AG04450 (cell line): Measurements from ENCODE around the gene COL12A1. TPM values are rescaled to one million over a fixed set of nuclear protein-coding genes. Genes with fewer than 3 reads are reported as not detected.

Experiments
- CTCF ChIA-PET: fragments of 300-600, 350-600 bp; formaldehyde crosslinking; extraction: SDS; loops from one replicate; lab custom pipeline; 2022; ENCODE audit warnings: antibody characterized with exemption, inconsistent platforms; lab: Charles Lee
- POLR2A ChIA-PET: fragments of 350-600 bp; formaldehyde crosslinking; extraction: SDS; loops from one replicate; lab custom pipeline; 2021; ENCODE audit warnings: antibody characterized with exemption, inconsistent platforms; lab: Yijun Ruan, JAX
- DNase-seq: peaks from one replicate; pipeline ENCODE4 v3.0.0-alpha.2; 2011; ENCODE audit warnings: low read depth, low spot score
- H3K27ac ChIP-seq: one replicate; pipeline ENCODE4 v1.5.1; 2012; ENCODE audit warnings: low read depth, low read length, control low read depth
- H3K27me3 ChIP-seq: one replicate; pipeline ENCODE4 v1.6.0; 2012; ENCODE audit warnings: low read length; ENCODE audit not compliant: control insufficient read depth, insufficient read depth
- H3K4me3 ChIP-seq: 2 replicates; pipeline ENCODE4 v1.5.1; 2011; ENCODE audit warnings: mild to moderate bottlenecking, low read depth, low read length, control low read depth
- H3K9me3 ChIP-seq: 2 replicates; pipeline ENCODE4 v1.5.1; 2012; ENCODE audit warnings: low read length; ENCODE audit not compliant: control insufficient read depth, insufficient read depth
- CTCF ChIP-seq: IDR thresholded peaks from 2 replicates; pipeline ENCODE4 v1.5.1; 2011; ENCODE audit warnings: low read depth, low read length, control low read depth, inconsistent platforms
- polyA plus RNA-seq: library from polyadenylated mRNA; depleted of rRNA; stranded (reverse); fragments of >200 nt; gene quantifications from 2 replicates; pipeline ENCODE4 v1.2.3, GENCODE V29; 2011

COL12A1 gene
- polyA plus RNA-seq, 1 experiment: 1,109 TPM

GRCh38 chr6:75176076-75176582 lies 29.7 kb downstream of the COL12A1 start:
- no peaks in the 10 kb centered on the region for H3K9me3 ChIP-seq
- H3K27me3 ChIP-seq: no peaks in the 10 kb centered on the region
- no peak for TF ChIP-seq CTCF
- H3K27ac ChIP-seq: no peak overlapping the region
- ChIA-PET CTCF (no interaction called here), POLR2A (no interaction called here)
- DNase-seq: no peak
- H3K4me3 ChIP-seq: no peak overlapping the region

GRCh38 chr6:75171986-75172385 lies 33.9 kb downstream of the COL12A1 start:
- H3K27ac ChIP-seq: no peak overlapping the region
- H3K9me3 ChIP-seq: no peaks in the 10 kb centered on the region
- no peak overlapping the region for H3K4me3 ChIP-seq
- DNase-seq: no peak
- POLR2A ChIA-PET: no interaction called here
- CTCF ChIA-PET: no interaction called here
- no peaks in the 10 kb centered on the region for H3K27me3 ChIP-seq
- TF ChIP-seq CTCF: no peak

- Histone ChIP-seq H3K27ac (no peak overlapping the region), H3K4me3 (no peak overlapping the region), H3K9me3 (no peaks in the 10 kb centered on the region), H3K27me3 (no peaks in the 10 kb centered on the region)
- CTCF ChIA-PET: no interaction called here
- POLR2A ChIA-PET: no interaction called here
- no peak for DNase-seq
- TF ChIP-seq CTCF: no peak
These were observed 34.3 kb downstream of the COL12A1 start for GRCh38 chr6:75171567-75171966.

- POLR2A ChIA-PET: no interaction called here
- Histone ChIP-seq H3K4me3 (no peak overlapping the region), H3K27me3 (no peaks in the 10 kb centered on the region), H3K9me3 (no peaks in the 10 kb centered on the region), H3K27ac (no peak overlapping the region)
- DNase-seq: no peak
- TF ChIP-seq CTCF: no peak
- CTCF ChIA-PET: no interaction called here
These were observed 34.9 kb downstream of the COL12A1 start for GRCh38 chr6:75170691-75171560.
